GM12875 (cell line): ENCODE measurements around the gene AEN.

Source experiments
- H3K4me3 ChIP-seq: one replicate; pipeline ENCODE4 v1.5.1; 2011; ENCODE audit warnings: low read depth, low read length, control low read depth
- TF ChIP-seq, protein P1 (sequence below): IDR thresholded peaks from 2 replicates; pipeline ENCODE4 v1.5.1; 2011; ENCODE audit warnings: low read depth, mild to moderate bottlenecking, control low read depth, inconsistent platforms, low read length, moderate library complexity, borderline replicate concordance; ENCODE audit not compliant: insufficient read depth

AEN gene

DNA sequence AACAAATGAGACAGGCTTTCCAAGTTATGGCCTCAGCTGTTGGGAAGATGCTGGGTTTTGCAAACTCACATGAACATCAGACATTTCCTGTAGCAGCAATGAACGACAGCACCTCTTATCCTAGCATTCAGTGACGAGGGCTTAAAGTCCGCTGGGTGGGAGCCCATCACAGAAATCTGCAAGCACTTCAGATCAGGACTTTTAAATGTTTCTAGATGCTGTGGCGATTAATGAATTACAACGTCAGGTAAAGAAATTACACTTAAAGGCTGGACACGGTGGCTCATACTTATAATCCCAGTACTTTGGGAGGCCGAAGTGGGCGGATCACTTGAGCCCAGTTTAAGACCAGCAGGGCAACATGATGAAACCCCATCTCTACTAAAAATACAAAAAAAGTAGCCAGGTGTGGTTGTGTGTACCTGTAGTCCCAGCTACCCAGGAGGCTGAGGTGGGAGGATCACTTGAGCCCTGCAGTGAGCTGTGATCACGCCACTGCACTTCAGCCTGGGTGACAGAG, 3.9 kb downstream of the AEN start:
- no peak overlapping the region for H3K4me3 ChIP-seq
- TF ChIP-seq, protein P1, sequence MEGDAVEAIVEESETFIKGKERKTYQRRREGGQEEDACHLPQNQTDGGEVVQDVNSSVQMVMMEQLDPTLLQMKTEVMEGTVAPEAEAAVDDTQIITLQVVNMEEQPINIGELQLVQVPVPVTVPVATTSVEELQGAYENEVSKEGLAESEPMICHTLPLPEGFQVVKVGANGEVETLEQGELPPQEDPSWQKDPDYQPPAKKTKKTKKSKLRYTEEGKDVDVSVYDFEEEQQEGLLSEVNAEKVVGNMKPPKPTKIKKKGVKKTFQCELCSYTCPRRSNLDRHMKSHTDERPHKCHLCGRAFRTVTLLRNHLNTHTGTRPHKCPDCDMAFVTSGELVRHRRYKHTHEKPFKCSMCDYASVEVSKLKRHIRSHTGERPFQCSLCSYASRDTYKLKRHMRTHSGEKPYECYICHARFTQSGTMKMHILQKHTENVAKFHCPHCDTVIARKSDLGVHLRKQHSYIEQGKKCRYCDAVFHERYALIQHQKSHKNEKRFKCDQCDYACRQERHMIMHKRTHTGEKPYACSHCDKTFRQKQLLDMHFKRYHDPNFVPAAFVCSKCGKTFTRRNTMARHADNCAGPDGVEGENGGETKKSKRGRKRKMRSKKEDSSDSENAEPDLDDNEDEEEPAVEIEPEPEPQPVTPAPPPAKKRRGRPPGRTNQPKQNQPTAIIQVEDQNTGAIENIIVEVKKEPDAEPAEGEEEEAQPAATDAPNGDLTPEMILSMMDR: no peak

- no peak overlapping the region for H3K4me3 ChIP-seq
- TF ChIP-seq, protein P1: no peak
Measured at GRCh38 chr15:88625943-88626741, 5.0 kb downstream of the AEN start.

GRCh38 chr15:88627463-88627862, 6.3 kb downstream of the AEN start:
- no peak overlapping the region for H3K4me3 ChIP-seq
- TF ChIP-seq, protein P1: no peak

- TF ChIP-seq, protein P1: no peak
- no peak overlapping the region for H3K4me3 ChIP-seq
Measured at GRCh38 chr15:88628018-88628654, 7.0 kb downstream of the AEN start.

DNA sequence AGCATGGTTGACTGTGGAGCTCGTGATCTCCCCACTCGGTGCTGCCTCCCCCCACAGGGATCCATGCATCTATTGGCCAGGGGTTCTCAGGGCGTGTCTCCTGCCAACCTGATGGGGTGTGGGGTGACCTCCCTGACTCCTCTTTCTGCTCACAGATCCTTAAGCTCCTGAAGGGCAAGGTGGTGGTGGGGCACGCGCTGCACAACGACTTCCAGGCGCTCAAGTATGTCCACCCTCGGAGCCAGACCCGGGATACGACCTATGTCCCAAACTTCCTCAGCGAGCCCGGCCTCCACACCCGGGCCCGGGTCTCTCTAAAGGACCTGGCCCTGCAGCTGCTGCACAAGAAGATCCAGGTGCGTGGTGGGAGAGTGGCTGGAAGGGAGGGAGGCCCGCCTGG, 7.9 kb downstream of the AEN start:
- H3K4me3 ChIP-seq: no peak overlapping the region
- TF ChIP-seq, protein P1: no peak

GRCh38 chr15:88630141-88630721, 9.1 kb downstream of the AEN start:
- H3K4me3 ChIP-seq: no peak overlapping the region
- TF ChIP-seq, protein P1: no peak
